Activated CD8-positive, alpha-beta memory T cell treated with anti-CD3 and anti-CD28 coated beads, Interleukin-2, amount 50 U/mL, for 4 hours (primary cell): ENCODE results near the gene OR8B3.
"Not testable (repeated sequence)": the region's sequence is repeated elsewhere in the genome, so short reads cannot be mapped to it uniquely, and the experiment has no call there.

Source experiments
- DNase-seq: peaks from one replicate; pipeline ENCODE4 v3.0.0-alpha.2; 2020

Gene OR8B3, protein sequence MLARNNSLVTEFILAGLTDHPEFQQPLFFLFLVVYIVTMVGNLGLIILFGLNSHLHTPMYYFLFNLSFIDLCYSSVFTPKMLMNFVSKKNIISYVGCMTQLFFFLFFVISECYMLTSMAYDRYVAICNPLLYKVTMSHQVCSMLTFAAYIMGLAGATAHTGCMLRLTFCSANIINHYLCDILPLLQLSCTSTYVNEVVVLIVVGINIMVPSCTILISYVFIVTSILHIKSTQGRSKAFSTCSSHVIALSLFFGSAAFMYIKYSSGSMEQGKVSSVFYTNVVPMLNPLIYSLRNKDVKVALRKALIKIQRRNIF

DNA sequence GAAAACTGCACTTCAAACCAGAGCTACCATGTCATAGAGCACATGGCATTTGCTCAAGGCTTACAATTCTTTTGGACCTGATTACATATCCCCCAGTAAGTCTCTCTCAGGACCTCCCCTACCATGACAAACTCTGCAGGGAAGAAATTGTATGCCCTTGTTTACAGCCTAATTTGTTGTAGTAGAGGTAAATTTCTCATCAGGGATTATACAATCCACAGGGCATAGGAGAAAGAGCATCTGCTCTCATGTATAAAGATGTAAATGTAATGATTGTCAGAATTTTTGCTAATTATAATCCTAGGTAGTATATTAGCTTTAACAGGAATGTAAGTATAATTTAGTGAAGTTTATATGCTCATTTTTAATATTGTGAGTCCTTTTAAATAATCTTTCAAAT, at the start of gene OR8B3:
TSS of gene OR8B3 (minus strand) at position 101 of the 400 bp plus-strand sequence. CDS start 1,673 bp downstream, outside the sequence.
- DNase-seq: no peak

DNA sequence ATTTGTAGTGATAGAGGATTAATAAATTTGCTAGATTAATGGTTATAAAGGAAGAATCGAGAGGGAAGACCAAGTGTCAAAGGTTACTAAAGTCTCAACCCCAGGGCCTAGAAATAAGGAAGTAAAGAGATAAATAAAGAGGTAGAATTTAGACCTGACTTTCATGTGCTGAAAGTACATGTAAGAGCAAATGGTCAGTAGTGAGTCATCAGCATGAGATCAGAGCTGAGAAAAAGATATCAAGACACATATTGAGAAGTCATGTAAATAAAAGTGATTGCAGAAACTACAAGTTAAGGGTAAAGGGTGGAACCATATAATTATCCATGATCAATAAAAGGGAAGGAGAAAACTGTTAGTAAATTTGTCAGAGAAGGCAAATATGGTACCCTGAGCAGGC, 48.1 kb upstream of the OR8B3 start:
- DNase-seq: no peak

DNA sequence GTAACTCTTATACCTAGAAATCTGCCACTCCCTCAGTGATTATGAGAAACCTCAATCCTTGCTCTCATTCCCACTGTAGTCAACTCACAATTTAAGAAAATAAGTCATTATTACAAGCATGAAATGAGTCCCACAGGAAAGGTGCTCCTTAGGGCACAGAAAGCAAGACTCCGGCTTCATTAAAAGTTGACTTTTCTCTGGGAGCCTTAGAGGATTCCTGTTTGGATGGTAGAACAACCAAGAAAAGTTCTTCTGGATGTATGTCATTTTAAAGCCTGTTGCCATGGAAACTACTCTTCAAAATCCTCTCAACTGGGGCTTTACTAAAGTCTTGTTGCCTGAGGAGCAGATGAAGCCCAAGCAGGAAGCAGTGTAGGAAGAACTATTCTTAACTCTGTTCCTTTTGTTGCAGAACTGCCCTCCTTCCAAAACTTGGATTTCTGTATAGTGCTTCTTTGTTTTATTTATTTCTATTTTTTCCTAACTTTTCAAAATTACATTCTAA, 46.9 kb upstream of the OR8B3 start, which contains the start of gene OR8B8:
TSS of gene OR8B8 (minus strand) at position 51 of the 505 bp plus-strand sequence. CDS start 4,611 bp downstream, outside the sequence.
- DNase-seq: no peak

DNA sequence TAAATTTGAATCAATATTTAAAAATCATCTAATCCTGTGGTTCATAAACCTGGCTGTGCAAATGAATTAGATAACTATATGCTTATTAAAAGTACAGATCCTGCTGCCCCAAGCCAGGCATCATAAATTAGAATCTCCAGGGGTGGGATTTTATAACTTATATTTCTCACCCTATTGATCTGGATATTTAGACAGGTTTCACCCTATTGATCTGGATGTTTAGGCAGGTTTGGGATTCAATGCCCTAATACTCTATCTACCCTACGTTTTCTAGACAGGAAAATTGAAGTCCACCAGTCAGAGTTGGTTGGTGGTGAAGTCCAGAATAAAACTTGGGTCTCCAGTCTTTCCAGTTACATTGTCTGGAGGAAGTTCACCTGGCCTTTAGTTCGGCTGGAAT, 44.0 kb upstream of the OR8B3 start:
- DNase-seq: no peak

DNA sequence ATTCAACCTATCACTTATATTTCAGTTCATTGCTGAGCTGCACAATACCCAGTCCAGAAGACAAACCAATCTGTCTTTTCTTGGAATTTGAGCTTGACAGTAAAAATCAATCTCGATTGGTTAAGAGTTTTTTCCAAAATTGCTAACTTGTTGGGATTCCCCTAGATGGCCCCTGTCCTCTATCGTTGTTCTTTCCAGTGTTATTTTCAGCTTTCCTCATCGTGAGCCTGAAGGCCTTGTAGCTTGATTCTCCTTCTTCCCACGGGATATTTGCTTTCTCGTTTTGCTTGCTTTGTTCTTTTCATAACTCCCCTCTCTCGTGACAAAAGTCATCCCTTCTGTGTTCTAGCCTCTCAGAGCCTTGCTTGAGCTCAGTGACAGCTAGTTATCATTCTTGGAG, 43.6 kb upstream of the OR8B3 start:
- DNase-seq: no peak

DNA sequence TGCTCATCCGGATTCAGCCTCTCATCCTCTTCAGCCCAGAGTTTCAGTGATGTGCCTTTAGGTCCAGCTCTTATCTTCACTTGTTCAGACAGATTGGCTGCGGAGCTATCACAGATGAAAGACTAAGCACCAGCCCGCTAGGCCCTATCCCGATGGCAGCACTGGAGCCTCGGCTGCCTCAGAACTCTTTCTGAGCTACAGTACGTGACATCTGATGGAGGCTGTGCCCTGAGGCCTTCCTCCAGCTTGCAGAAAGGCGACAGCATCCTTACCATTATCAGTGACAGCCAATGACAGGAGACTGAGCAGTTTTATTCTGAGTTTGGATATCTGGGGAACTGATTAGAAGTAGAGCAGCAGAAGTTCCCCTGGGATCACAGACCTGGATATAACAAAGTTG, 42.7 kb upstream of the OR8B3 start:
- no peak for DNase-seq

DNA sequence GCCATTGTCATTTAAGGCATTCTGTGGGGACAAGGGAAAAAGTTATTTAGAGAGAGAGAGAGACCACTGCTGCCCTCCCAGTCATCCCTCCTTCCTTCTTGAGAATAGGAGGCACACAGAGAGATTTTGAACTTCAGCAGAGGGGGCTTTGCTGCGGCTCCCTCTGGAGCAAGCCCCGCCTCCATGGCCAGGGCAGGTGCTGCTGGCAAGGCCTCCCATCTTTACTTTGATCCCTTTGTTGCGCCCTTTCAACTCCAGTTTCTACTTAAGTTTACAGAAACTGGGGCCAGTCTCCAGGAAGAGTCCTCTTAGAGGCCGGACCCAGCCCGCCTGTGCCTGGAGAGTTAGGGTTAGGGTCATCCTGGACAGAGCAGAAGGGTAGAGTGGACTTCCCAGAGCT, 42.3 kb upstream of the OR8B3 start:
- DNase-seq: no peak

DNA sequence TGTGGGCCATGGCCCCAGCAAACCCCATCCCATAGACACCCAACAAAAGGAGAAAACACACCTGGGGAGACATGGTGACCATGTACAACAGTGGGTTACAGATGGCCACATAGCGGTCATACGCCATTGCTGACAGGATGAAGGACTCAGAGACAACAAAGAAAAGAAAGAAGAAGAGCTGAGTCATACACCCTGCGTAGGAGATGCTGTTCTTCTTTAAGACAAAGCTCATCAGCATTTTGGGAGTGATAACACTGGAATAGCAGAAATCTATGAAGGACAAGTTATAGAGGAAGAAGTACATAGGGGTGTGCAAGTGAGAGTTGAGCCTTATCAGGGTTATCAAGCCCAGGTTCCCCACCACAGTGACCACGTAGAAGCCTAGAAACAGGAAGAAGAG, 41.8 kb upstream of the OR8B3 start:
- no peak for DNase-seq

DNA sequence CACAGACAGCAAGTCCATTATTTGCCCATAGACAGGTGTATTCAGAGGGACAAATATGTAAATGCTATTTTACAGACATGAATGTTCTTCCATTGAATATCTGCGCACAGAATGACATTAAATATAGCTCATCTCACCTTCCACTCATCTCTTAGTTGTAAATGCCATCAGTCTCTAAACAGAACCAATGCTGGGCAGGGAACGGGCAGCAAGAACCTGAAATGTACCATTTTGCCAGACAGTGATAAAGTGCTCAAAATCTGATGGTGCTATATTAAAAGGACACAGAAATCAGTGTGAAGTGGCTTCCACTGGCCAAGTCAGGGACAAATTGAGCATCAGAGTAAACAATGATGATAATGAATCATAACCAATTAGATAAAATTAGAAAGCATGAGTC, 35.9 kb upstream of the OR8B3 start:
- DNase-seq: no peak

DNA sequence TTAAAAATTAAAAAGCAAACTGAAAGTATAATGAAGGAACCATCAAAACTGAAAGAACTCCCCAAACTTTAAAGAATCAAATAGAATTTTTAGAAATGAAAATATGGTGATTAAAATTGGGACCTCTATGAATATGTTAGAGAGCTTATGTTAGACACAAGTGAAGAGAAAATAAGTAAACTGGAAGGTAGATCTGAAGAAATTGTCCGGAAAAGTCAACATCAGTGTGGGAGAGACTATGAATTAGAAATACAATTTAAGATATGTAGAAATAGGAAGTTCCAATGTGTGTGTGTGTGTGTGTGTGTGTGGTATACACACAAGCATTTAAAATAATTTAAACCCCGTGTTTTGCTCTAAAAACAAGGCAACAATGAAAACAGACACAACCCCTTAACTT, 30.8 kb upstream of the OR8B3 start:
- DNase-seq: no peak

DNA sequence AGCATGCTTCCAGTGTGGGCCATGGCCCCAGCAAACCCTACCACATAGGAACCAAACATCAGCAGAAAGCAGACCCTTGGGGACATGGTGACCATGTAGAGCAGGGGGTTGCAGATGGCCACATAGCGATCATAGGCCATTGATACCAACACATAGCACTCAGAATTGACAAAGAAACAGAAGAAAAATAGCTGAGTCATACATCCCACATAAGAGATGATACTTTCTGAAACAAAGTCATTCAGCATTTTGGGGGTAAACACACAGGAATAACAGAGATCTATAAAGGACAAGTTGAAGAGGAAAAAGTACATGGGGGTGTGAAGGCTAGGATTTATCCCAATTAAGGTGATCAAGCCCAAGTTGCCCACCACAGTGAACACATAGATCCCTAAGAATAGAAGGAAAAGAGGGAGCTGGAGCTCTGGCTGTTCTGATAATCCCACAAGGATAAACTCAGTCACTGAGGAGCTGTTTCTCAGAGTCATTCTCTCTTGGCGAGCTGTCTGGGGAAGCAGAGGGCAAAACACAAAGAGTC, 25.6 kb upstream of the OR8B3 start, which contains the start of gene OR8B4:
TSS of gene OR8B4 (minus strand) at position 488 of the 538 bp plus-strand sequence. CDS start at position 488, 0 bp downstream.
- no peak for DNase-seq

DNA sequence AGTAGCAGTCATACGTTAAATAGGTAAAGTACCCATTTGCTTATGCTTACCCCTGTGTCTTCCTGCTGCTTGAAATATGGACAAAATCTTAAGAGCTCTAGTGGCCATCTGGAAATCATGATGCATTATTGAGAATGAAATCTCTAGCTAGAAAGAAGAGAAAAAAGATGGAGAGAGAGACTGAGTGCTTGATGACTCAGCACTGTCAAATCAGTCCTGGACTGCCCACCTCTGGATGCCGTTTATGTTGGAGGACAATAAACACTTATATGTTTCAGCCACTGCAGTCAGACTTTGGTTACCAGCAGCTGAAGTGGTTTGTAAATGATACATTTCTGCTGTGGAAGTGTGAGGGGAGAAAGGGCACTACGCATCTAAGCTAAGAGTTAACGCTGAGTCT, 22.2 kb upstream of the OR8B3 start:
- no peak for DNase-seq

DNA sequence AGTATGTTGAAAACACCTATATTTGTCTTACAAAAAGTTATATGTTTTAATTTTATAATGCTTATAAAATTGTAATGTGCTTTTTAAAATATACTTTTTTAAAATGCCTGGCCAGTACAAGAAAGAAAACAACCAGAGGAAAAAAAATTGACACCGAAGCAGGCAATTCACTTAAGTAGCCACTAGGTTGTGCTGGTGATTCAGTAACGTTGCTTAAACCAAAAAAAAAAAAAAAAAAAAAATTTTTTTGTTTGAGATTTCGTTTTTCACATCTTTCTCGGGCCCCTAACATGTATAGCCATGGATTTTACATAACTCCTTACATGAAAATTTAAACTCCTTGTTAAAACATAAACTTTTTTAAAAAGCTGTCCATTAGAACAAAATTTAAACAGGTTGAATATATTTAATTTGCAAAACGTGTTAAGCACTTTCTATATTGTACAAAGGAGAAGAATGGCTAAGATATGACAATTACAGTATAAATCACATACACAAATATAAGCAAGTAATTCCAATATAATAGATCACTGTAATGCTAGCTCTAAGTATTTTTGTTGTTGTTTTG, 16.6 kb upstream of the OR8B3 start:
- DNase-seq: no peak

DNA sequence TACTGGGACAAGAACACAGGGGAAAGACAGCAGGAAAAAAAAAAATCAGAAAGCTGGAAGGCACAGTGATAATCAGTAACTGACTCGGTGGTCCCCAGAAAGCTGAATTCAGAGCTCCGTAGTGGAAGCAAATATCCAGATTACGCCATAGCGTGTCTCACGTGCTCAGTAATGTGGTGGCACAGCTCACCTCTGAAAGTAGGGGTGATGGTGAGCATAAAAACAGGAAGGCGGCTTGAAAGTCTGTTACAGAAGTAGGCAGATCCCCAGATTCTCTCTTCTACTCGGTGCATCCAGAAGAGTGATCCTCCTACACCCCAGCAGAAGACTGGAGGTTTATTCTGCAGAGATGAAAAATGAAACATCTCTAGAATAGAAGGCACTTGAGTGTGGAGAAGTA, 11.1 kb upstream of the OR8B3 start:
- no peak for DNase-seq

DNA sequence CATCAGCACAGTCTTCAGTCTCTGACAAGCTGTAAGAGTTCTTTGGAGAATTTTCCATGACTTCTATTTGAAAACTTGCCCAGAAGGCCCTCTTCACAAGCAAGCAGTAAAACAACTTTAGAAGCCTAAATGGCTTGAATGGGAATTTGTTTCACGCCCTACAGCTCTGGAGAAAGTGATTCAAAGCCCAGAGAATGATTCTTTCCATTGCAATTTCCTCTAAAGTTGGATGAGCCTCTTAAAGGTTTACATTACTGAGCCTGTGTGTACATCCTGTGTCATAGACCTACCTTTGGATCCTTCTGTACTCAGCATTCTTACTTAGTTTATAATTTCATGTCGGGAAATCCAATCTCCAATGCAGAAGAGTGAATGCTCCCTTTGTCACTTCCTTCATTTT, 6.8 kb upstream of the OR8B3 start:
- DNase-seq: no peak

DNA sequence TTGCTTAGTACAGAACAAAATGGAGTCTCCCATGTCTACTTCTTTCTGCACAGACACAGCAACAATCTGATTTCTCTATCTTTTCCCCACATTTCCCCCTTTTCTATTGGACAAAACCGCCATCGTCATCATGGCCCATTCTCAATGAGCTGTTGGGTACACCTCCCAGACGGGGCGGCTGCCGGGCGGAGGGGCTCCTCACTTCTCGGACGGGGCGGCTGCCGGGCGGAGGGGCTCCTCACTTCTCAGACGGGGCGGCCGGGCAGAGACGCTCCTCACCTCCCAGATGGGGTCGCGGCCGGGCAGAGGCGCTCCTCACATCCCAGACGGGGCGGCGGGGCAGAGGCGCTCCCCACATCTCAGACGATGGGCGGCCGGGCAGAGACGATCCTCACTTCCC, 4.4 kb upstream of the OR8B3 start:
- not testable (repeated sequence) for DNase-seq

DNA sequence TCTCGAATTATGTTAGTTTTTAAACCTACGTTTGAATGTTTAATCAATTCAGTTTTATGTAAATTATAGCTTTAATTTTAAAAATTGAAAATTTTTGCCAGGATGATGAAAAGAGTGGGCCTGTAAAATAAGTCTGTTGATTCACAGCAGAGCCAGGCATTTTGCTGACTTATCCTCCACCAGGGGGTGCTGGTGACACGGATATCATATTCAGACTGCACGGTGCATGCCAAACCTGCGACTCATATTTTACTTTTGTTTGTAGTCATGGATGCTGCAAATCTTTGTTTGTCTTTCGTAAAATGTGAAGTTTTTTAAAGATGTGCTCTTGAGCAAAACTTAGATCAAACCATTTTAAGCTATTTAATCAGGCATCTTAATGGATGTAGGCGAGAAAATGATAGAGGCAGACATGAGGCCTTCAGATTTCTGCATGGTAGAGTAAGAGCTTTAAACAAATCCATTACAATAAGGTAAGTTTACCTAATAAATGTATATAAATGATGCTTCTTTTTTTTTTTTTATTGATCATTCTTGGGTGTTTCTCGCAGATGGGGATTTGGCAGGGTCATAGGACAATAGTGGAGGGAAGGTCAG, 3.6 kb upstream of the OR8B3 start:
- no peak for DNase-seq

DNA sequence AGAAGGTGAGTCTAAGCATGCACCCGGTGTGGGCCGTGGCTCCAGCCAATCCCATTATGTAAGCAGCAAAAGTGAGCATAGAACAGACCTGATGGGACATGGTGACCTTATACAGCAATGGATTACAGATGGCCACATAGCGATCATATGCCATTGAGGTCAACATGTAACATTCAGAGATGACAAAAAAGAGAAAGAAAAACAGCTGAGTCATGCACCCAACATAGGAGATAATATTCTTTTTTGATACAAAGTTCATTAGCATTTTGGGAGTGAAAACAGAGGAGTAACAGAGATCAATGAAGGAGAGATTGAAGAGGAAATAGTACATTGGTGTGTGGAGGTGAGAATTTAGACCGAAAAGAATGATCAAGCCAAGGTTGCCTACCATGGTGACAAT, 2.0 kb downstream of the OR8B3 start:
- DNase-seq: not testable (repeated sequence)

DNA sequence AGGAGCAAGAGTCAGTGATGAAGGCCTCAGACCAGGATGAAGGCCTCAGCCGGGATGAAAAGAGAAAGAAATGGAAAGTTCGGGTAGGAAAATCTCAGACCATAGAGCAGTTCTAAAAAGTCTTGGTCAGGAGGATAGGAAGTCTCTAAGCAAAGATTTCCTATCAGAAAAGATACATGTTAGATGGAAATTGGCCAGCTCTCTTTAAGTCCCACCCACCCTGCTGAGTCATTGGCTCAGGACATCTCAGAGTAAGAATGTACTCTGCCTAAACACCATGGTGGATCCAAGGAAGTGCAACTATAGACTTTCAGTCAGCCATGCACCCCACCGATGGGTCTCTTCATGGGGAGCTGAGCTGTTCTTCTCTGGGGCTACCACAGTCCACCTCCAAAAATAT, 4.4 kb downstream of the OR8B3 start:
- no peak for DNase-seq

DNA sequence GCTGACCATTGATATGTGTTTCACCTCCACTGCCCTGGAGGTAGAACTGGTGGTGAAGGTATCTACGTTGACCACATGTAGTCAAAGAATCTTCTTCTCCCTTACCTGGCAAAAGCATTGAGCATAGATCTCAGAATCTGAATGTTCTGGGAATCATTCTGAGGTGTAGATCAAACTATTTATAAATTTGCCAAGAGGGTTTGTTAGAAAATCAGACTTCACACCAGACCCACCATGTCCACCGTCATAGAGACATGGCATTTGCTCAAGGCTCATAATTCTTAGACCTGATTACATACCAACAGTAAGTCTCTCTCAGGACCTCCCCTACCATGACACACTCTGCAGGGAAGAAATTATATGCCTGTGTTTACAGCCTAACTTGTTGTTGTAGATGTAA, 14.4 kb downstream of the OR8B3 start, which contains the start of gene OR8B2:
TSS of gene OR8B2 (minus strand) at position 101 of the 400 bp plus-strand sequence. CDS start 1,156 bp downstream, outside the sequence.
- DNase-seq: no peak

DNA sequence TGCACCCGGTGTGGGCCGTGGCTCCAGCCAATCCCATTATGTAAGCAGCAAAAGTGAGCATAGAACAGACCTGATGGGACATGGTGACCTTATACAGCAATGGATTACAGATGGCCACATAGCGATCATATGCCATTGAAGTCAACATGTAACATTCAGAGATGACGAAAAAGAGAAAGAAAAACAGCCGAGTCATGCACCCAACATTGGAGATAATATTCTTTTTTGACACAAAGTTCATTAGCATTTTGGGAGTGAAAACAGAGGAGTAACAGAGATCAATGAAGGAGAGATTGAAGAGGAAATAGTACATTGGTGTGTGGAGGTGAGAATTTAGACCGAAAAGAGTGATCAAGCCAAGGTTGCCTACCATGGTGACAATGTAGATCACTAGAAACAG, 16.0 kb downstream of the OR8B3 start:
- not testable (repeated sequence) for DNase-seq

DNA sequence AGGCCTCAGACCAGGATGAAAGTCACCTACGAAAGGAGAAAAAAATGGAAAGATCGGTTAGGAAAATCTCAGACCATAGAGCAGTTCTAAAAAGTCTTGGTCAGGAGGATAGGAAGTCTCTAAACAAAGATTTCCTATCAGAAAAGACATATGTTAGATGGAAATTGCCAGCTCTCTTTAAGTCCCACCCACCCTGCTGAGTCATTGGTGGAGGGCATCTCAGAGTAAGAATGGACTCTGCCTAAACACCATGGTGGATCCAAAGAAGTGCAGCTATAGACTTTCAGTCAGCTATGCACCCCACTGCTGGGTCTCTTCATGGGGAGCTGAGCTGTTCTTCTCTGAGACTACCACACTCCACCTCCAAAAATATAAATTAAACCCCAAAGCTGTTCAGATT, 18.2 kb downstream of the OR8B3 start:
- no peak for DNase-seq

DNA sequence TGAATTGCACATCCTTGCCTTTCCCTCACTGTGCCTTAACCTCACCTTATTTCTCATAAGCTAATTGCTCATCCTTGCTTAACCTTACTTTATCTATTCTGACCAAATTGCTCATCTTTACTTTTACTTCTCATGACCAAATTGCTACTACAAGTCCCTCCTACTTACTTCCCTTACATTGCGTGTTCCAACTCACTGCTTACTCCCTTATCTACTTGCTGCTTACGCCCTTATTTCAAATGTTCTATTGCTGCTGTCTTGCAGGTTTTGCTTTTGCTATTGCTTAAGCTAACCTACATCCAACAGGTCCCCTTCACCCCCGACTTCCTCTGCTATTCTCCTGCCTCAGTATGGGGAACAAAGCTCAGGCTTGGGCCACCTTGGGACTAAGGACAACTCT, 22.5 kb downstream of the OR8B3 start:
- no peak for DNase-seq

DNA sequence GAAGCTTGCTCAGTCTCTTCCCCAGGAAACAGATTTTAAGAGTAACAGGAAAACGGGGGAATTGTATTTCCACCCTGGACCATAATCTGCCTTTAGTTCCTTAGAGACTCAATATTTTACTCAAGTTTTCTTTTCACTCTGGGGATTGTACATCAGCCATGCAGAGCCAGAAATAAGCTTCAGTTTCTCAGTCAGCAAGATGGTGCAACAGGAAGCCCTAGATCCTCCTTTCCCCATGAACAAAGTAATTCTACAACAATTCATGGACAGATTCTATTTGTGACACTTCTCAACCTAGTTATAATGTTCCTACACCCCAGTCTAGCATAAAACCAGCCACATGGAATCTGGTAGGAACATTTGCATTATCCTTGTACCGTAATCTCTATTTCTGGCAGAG, 39.3 kb downstream of the OR8B3 start:
- DNase-seq: no peak
